ENCODE measurements around the gene PPA1. TPM values are rescaled to one million over a fixed set of nuclear protein-coding genes. Genes with fewer than 3 reads are reported as not detected.

PPA1 gene
- total RNA-seq, result 102 and 178 TPM in 2 replicates

DNA sequence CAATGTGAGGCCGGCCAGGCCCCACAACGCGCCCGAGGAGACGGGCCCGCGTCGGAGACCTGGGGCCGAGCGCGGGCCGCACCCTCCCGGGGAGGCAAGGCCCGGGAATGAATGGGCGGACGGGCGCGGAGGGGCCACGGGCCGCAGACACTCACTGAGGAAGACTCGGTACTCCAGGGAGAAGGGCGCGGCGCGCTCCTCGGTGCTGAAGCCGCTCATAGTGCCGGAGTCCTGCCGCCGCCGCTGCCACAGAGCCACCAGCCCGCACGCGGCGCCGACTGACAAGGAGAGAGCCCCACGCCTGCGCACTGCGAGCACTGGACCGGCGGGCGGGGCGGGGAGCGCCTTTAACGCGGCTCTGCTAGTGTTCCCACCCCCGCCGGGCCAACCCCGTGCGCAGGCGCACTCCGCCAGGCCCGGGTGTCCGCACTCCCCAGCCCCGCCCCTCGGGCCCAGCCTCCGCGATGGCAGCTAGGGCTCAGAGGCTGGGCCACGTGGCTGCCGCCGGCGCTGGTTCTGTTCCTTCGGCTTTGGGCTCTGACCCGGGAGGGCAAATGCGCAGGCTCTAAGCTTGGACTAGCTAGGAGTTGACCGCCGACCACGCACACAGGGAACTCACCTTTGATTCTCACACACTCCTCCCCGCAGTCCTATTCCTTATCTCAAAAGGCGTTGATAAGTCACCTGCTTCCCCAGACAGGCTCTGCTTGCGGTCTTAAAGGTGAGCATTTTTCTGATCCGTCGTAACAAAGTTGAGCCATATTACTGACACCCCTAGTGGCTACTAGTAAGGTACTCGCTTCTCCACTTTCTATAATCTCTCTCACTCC is at the start of gene PPA1:
PPA1 (minus strand) TSS at position 321 of the 830 bp plus-strand sequence; CDS start at position 219, 102 bp downstream.

Other genes starting within 250 kb of the PPA1 start
- 7.6 and 9.7 TPM in 2 replicates for gene MACROH2A2, start 180.6 kb downstream of the PPA1 start, total RNA-seq
- 10.9 and 12.1 TPM in 2 replicates for gene AIFM2, start 100.6 kb downstream of the PPA1 start, total RNA-seq
- gene TYSND1, start 86.7 kb downstream of the PPA1 start, total RNA-seq, result 12.1 and 19.9 TPM in 2 replicates
- gene SAR1A, start 62.9 kb downstream of the PPA1 start, total RNA-seq, result 175 and 230 TPM in 2 replicates
- not detected in 2 replicates for gene NPFFR1, start 50.6 kb upstream of the PPA1 start, total RNA-seq
- gene LRRC20, start 149.2 kb upstream of the PPA1 start, total RNA-seq, result 4.5 and 5.2 TPM in 2 replicates
- 35.6 and 49.1 TPM in 2 replicates for gene EIF4EBP2, start 170.7 kb upstream of the PPA1 start, total RNA-seq
- gene NODAL, start 208.3 kb upstream of the PPA1 start, total RNA-seq, result not detected in 2 replicates
- 0.72 and 5.3 TPM in 2 replicates for gene PALD1, start 245.3 kb upstream of the PPA1 start, total RNA-seq

Data from cardiac atrium fibroblast (primary cell).